Keratinocyte (primary cell): ENCODE results near the gene B9D1.

Experiments
- EZH2 ChIP-seq: IDR thresholded peaks from one replicate; pipeline ENCODE4 v1.6.1; 2012; ENCODE audit warnings: inconsistent platforms, mild to moderate bottlenecking, low read length, moderate library complexity
- TF ChIP-seq, protein P1 (sequence below), 3 experiments: IDR thresholded peaks in 1 of 3; conservative IDR thresholded peaks in 1 of 3; optimal IDR thresholded peaks in 1 of 3; 2 replicates in 2 of 3; 3 replicates in 1 of 3; pipeline versions ENCODE3 to v1.5.1; 2011; ENCODE audit warnings: low read length in 3 of 3, mild to moderate bottlenecking in 3 of 3, moderate library complexity in 2 of 3, control low read depth in 1 of 3, inconsistent platforms in 1 of 3; ENCODE audit not compliant: insufficient read depth in 2 of 3; ENCODE audit errors: extremely low read depth in 1 of 3

DNA sequence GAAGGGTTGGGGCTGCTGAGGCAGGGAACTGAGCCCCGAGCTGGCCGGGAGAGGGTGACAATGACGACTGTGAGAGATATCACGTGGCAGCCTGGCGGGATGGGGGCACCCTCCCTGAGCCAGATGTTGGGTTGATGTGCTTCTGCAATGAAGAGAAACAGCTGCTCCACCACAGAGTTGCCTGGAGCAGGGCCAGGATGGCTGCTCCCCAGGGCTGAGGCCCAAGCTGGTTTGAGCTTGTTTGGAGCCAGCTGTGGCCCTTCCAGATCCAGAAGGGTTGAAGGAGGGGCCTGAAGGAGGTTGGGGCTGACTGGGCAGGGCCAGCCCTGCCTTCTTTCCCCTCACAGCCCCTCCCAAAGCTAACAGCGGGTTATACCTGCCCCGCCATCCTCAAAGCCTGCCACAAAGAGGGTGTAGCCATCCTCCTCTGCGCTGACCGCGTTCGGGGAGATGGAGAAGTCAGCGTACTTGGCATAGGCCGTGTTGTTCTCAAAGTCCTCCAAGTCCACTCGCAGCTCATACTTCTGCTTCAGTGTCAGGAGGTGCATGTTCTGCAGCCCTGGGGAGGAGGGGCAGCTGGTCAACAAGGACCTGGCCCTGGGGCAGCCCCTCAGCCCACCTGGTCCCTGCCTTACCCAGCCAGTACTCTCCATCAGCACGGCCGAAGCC is 22.3 kb upstream of the B9D1 start:
- TF ChIP-seq, protein P1, sequence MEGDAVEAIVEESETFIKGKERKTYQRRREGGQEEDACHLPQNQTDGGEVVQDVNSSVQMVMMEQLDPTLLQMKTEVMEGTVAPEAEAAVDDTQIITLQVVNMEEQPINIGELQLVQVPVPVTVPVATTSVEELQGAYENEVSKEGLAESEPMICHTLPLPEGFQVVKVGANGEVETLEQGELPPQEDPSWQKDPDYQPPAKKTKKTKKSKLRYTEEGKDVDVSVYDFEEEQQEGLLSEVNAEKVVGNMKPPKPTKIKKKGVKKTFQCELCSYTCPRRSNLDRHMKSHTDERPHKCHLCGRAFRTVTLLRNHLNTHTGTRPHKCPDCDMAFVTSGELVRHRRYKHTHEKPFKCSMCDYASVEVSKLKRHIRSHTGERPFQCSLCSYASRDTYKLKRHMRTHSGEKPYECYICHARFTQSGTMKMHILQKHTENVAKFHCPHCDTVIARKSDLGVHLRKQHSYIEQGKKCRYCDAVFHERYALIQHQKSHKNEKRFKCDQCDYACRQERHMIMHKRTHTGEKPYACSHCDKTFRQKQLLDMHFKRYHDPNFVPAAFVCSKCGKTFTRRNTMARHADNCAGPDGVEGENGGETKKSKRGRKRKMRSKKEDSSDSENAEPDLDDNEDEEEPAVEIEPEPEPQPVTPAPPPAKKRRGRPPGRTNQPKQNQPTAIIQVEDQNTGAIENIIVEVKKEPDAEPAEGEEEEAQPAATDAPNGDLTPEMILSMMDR (optimal IDR thresholded peaks at IDR 0.05 in 1 of 3, IDR thresholded peaks at IDR 0.05 in 1 of 3, conservative IDR thresholded peaks at IDR 0.05 in 1 of 3; ENCODE audit: extremely low read depth in 1 of 3, insufficient read depth in 2 of 3, low read length in 3 of 3), result no peak
- no peak for TF ChIP-seq EZH2
